Measurements from ENCODE around the gene IDH1.

IDH1 gene

DNA sequence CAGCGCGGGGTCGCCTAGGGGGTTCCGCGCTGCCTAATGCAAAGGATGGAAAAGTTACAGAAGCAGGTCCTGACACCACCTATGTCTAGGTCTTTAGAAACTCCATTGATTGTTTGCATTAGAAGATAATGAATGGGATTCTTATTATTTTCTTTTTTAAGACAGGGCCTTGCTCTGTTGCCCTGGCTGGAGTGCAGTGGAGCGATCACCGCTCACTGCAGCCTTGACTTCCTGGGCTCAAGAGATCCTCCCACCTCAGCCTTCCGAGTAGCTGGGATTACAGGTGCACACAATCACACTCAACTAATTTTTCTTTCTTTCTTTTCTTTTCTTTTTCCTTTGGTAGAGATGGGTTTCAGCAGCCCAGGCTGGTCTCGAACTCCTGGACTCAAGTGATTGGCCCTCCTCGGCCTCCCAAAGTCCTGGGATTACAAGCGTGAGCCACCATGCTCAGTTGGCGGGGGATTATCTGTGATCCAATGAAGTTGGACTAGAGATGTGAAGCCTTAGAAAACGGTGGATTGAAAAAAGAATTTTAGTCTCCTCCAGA, 761 bp upstream of the IDH1 start:
- TF ChIP-seq, protein P1, sequence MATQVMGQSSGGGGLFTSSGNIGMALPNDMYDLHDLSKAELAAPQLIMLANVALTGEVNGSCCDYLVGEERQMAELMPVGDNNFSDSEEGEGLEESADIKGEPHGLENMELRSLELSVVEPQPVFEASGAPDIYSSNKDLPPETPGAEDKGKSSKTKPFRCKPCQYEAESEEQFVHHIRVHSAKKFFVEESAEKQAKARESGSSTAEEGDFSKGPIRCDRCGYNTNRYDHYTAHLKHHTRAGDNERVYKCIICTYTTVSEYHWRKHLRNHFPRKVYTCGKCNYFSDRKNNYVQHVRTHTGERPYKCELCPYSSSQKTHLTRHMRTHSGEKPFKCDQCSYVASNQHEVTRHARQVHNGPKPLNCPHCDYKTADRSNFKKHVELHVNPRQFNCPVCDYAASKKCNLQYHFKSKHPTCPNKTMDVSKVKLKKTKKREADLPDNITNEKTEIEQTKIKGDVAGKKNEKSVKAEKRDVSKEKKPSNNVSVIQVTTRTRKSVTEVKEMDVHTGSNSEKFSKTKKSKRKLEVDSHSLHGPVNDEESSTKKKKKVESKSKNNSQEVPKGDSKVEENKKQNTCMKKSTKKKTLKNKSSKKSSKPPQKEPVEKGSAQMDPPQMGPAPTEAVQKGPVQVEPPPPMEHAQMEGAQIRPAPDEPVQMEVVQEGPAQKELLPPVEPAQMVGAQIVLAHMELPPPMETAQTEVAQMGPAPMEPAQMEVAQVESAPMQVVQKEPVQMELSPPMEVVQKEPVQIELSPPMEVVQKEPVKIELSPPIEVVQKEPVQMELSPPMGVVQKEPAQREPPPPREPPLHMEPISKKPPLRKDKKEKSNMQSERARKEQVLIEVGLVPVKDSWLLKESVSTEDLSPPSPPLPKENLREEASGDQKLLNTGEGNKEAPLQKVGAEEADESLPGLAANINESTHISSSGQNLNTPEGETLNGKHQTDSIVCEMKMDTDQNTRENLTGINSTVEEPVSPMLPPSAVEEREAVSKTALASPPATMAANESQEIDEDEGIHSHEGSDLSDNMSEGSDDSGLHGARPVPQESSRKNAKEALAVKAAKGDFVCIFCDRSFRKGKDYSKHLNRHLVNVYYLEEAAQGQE (IDR thresholded peaks at IDR 0.05; ENCODE audit: insufficient read depth in 1 of 2, low read depth in 2 of 2, low read length in 2 of 2) = no peak
- TF ChIP-seq SIN3A (IDR thresholded peaks at IDR 0.05; ENCODE audit: borderline replicate concordance, insufficient read depth, low read length) (no peak), FOXP2 (optimal IDR thresholded peaks at IDR 0.05; ENCODE audit: borderline replicate concordance, extremely low read depth, extremely low read length, insufficient read depth) (no peak), POLR2AphosphoS5 (IDR thresholded peaks at IDR 0.05; ENCODE audit: low read depth, low read length) (no peak), TAF1 (IDR thresholded peaks at IDR 0.05; ENCODE audit: borderline replicate concordance, insufficient read depth, low read length) (no peak)

DNA sequence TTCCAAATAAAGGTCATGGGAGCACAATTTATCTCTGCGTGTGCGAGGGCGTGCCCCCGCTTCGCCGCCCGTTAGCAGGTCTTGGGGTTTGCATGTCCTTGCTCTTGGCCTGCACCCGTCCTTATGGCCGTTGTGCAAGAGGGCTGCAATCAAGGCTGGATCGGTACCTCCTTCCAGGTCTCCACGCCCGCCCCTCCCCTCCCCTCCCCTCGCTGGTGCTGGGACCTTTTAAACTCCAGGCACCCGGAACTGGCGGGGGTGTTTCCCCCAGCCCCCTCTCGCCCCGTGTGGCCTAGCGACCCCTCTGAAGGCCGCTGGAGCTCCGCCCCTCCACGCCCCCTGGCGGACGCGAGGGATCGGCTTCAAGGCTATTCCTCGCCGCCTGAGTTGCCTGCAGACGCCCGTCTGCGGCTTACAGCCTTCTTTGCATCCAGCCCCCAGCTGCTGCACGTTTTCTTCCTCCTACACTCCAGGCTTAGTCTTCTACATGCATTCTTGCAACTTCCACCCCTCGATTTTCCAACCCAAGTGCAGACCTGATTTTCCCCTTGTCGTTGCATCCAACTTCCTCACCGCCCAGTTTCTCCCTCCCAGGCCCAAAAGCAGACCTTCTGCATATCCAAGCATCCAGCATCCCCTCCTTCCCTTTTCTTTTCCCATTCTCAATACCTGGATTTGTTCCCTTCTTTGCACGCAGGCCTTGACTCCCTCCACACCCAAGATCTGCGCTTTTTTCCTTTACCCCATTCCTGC, 577 bp downstream of the IDH1 start:
- TF ChIP-seq POLR2AphosphoS5 (IDR thresholded peaks at IDR 0.05; ENCODE audit: low read depth, low read length) (no peak), SIN3A (IDR thresholded peaks at IDR 0.05; ENCODE audit: borderline replicate concordance, insufficient read depth, low read length) (no peak), TAF1 (IDR thresholded peaks at IDR 0.05; ENCODE audit: borderline replicate concordance, insufficient read depth, low read length) (no peak), FOXP2 (optimal IDR thresholded peaks at IDR 0.05; ENCODE audit: borderline replicate concordance, extremely low read depth, extremely low read length, insufficient read depth) (no peak)
- TF ChIP-seq, protein P1 (IDR thresholded peaks at IDR 0.05; ENCODE audit: insufficient read depth in 1 of 2, low read depth in 2 of 2, low read length in 2 of 2) = no peak

DNA sequence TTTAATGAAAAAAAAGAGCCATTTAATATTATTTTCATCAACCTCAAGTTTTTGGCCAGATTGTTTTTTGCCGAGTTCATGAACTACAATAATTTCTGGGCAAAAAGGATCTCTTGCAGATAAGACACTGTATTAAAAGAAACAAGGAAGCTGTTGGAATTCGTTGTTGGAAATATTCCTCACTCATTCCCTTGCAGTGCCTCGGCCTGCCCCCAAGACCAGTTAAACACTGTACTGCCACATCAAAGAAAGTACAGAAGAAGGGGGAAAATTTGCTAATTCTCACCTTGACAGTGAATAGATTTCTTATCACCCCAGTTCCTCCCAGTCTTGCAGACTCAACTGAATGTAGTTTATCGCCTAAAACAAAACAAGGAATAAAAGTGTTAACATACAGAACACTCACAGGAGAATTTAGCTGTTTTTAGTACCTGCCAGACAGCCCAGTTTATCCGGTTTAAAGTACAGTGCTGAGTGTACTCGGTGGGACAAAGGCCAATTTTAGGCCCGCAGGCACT, 1.2 kb downstream of the IDH1 start:
- TF ChIP-seq, protein P1 (IDR thresholded peaks at IDR 0.05; ENCODE audit: insufficient read depth in 1 of 2, low read depth in 2 of 2, low read length in 2 of 2) = no peak
- no peak for TF ChIP-seq SIN3A (IDR thresholded peaks at IDR 0.05; ENCODE audit: borderline replicate concordance, insufficient read depth, low read length)
- no peak for TF ChIP-seq TAF1 (IDR thresholded peaks at IDR 0.05; ENCODE audit: borderline replicate concordance, insufficient read depth, low read length)
- no peak for TF ChIP-seq POLR2AphosphoS5 (IDR thresholded peaks at IDR 0.05; ENCODE audit: low read depth, low read length)
- TF ChIP-seq FOXP2 (optimal IDR thresholded peaks at IDR 0.05; ENCODE audit: borderline replicate concordance, extremely low read depth, extremely low read length, insufficient read depth) = no peak

DNA sequence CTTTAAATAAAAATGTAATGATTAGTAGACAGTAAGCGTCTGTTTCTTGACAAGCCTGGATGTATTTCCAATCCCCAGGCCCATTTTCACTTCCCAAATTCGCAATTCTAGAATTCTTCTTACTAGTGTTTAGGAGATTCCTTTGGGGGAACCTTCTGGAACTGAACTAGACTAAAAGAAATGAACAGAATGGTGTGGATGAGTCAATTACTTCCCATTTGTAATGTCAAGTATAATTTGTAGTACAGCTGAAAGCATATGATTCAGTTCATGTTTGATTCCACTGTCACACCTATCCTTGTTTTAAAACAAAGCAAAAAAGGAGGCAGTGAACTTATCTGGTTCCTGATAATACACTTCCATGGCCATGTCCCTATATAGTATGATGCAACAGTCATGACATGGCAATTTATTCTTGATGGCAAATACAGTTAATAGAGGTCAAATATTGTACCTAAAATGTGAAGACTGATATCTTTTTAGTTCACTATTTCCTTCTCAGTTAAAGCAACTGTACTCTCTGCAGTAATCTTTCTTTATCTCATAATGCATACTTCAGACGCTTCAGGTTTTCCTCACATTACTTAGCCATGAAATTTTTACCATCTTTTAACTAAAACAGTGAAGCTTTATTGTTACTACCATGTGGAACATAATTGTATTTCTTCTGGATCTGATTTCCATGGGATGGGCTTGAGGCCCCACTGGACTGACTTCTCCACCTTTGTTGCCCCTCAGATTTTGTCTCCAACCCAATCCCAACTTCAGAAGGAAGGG, 2.0 kb downstream of the IDH1 start:
- TF ChIP-seq SIN3A (IDR thresholded peaks at IDR 0.05; ENCODE audit: borderline replicate concordance, insufficient read depth, low read length) (no peak), TAF1 (IDR thresholded peaks at IDR 0.05; ENCODE audit: borderline replicate concordance, insufficient read depth, low read length) (no peak), FOXP2 (optimal IDR thresholded peaks at IDR 0.05; ENCODE audit: borderline replicate concordance, extremely low read depth, extremely low read length, insufficient read depth) (no peak), POLR2AphosphoS5 (IDR thresholded peaks at IDR 0.05; ENCODE audit: low read depth, low read length) (no peak)
- TF ChIP-seq, protein P1 (IDR thresholded peaks at IDR 0.05; ENCODE audit: insufficient read depth in 1 of 2, low read depth in 2 of 2, low read length in 2 of 2) = no peak
